ENCODE data around the gene ZNF225.

ZNF225 gene

GRCh38 chr19:44076325-44076724, 36.9 kb upstream of the ZNF225 start:
- POLR2A ChIA-PET: interaction anchor here (1.0 kb wide), 1 partner anchor 37 kb away, joined by 3 read pairs; no protein-coding TSS in a partner anchor
- TF ChIP-seq SCRT1 (tag by site-specific recombination; IDR thresholded peaks at IDR 0.05; ENCODE audit: borderline replicate concordance): peak; percentile 60
- peak; percentile 83 for TF ChIP-seq SCRT2 (tag by site-specific recombination; IDR thresholded peaks at IDR 0.05)
- no peak for TF ChIP-seq ZSCAN4 (tag by site-specific recombination; IDR thresholded peaks at IDR 0.05)
- peak; percentile 20; the same call in 1 of the 2 replicates for TF ChIP-seq ZNF664 (tag by site-specific recombination; IDR thresholded peaks at IDR 0.05)
- H3K27ac ChIP-seq (ENCODE audit: extremely low read depth, low read depth, low read length): no peak overlapping the region
- H3K4me1 ChIP-seq (ENCODE audit: control insufficient read depth, insufficient read depth, low read length): peaks cover 15% of the 10 kb centered on the region
- peaks cover 2% of the 10 kb centered on the region; the same call in 1 of the 2 replicates for H3K9me3 ChIP-seq (ENCODE audit: control insufficient read depth, insufficient read depth, low read depth, low read length)
- peaks cover 15 to 78% of the 10 kb centered on the region in 2 experiments for H3K36me3 ChIP-seq (ENCODE audit: control insufficient read depth in 2 of 2, insufficient read depth in 1 of 2, low read length in 2 of 2)
- no peak overlapping the region for H3K4me3 ChIP-seq (ENCODE audit: low read depth, low read length)
- CTCF ChIA-PET: no interaction called here

- peaks cover 2% of the 10 kb centered on the region for H3K9me3 ChIP-seq (ENCODE audit: control insufficient read depth, insufficient read depth, low read depth, low read length)
- ChIA-PET CTCF (no interaction called here), POLR2A (interaction anchor here (2.4 kb wide), 1 partner anchor 157 kb away, joined by 5 read pairs; the partner anchor contains the start of gene ZNF45)
- H3K36me3 ChIP-seq (ENCODE audit: control insufficient read depth in 2 of 2, insufficient read depth in 1 of 2, low read length in 2 of 2): peaks cover 7 to 40% of the 10 kb centered on the region in 2 experiments
- H3K27ac ChIP-seq (ENCODE audit: extremely low read depth, low read depth, low read length): no peak overlapping the region
- TF ChIP-seq ZNF660 (tag by site-specific recombination; IDR thresholded peaks at IDR 0.05) (no peak), OVOL3 (tag by site-specific recombination; IDR thresholded peaks at IDR 0.05) (no peak), ZNF248 (tag by site-specific recombination; IDR thresholded peaks at IDR 0.05) (no peak), ZNF768 (tag by site-specific recombination; IDR thresholded peaks at IDR 0.05) (0 out of 2 replicates have a peak, but pooled peaks have one; percentile 11), KLF16 (tag by site-specific recombination; IDR thresholded peaks at IDR 0.05) (no peak), ZNF514 (tag by site-specific recombination; IDR thresholded peaks at IDR 0.05) (no peak), ZNF488 (tag by site-specific recombination; IDR thresholded peaks at IDR 0.05) (no peak), KLF1 (tag by site-specific recombination; IDR thresholded peaks at IDR 0.05) (no peak)
- peaks cover 19% of the 10 kb centered on the region; the same call in 1 of the 2 replicates for H3K4me1 ChIP-seq (ENCODE audit: control insufficient read depth, insufficient read depth, low read length)
- no peak overlapping the region for H3K4me3 ChIP-seq (ENCODE audit: low read depth, low read length)
Observed at GRCh38 chr19:44092108-44092507, 21.1 kb upstream of the ZNF225 start.

- peak within 1 kb of the TSS; percentile 61 for H3K4me3 ChIP-seq (ENCODE audit: low read depth, low read length)
- CTCF ChIA-PET: interaction anchor here (0.7 to 2.1 kb wide), 3 partner anchors 20 to 500 kb away, joined by 3 to 12 read pairs (median 3); no protein-coding TSS in a partner anchor
- peak within 1 kb of the TSS; percentile 92 for H3K27ac ChIP-seq (ENCODE audit: extremely low read depth, low read depth, low read length)
- H3K36me3 ChIP-seq (ENCODE audit: control insufficient read depth in 2 of 2, insufficient read depth in 1 of 2, low read length in 2 of 2): peaks cover 28 to 40% of the 10 kb centered on the region in 2 experiments
- POLR2A ChIA-PET: interaction anchor here (0.5 to 2.8 kb wide), 22 partner anchors 9 to 267 kb away, joined by 3 to 33 read pairs (median 5); partner anchors contain the start of genes ZNF221, ZNF222, ZNF223 and ZNF225
- peaks cover 2% of the 10 kb centered on the region for H3K9me3 ChIP-seq (ENCODE audit: control insufficient read depth, insufficient read depth, low read depth, low read length)
- peaks cover 19% of the 10 kb centered on the region; the same call in 1 of the 2 replicates for H3K4me1 ChIP-seq (ENCODE audit: control insufficient read depth, insufficient read depth, low read length)
- TF ChIP-seq REST (tag by site-specific recombination; IDR thresholded peaks at IDR 0.05) (peak; percentile 44), ZIC2 (tag by site-specific recombination; IDR thresholded peaks at IDR 0.05) (no peak), KLF8 (tag by site-specific recombination; IDR thresholded peaks at IDR 0.05) (peak; percentile 56; the same call in 1 of the 2 replicates), SP2 (tag by site-specific recombination; IDR thresholded peaks at IDR 0.05) (peak; percentile 53), ZNF223 (tag by site-specific recombination; IDR thresholded peaks at IDR 0.05) (0 out of 2 replicates have a peak, but pooled peaks have one; percentile 11), ZNF629 (tag by site-specific recombination; IDR thresholded peaks at IDR 0.05) (peak; percentile 72), ZNF670 (tag by site-specific recombination; IDR thresholded peaks at IDR 0.05; ENCODE audit: low read depth) (no peak), ZBTB17 (tag by site-specific recombination; IDR thresholded peaks at IDR 0.05) (peak; percentile 100), GLIS1 (tag by site-specific recombination; IDR thresholded peaks at IDR 0.05) (peak; percentile 22; the same call in 1 of the 2 replicates), ZNF639 (tag by site-specific recombination; IDR thresholded peaks at IDR 0.05) (peak; percentile 18; the same call in 1 of the 2 replicates), ZNF626 (tag by site-specific recombination; IDR thresholded peaks at IDR 0.05) (no peak), SCRT1 (tag by site-specific recombination; IDR thresholded peaks at IDR 0.05; ENCODE audit: borderline replicate concordance) (no peak), REPIN1 (tag by site-specific recombination; IDR thresholded peaks at IDR 0.05; ENCODE audit: low read depth) (peak; percentile 88)
Observed at GRCh38 chr19:44093931-44094765, 19.1 kb upstream of the ZNF225 start, which contains the start of gene ZNF224. Gene ZNF224 (plus strand): TSS chr19:44094361. CDS start chr19:44097874, 3,513 bp downstream.

All from HEK293 (cell line).